Glomerular visceral epithelial cell (primary cell): ENCODE results near the gene KDM3A.

ENCODE experiments used
- DNase-seq: peaks from one replicate; pipeline ENCODE4 v3.0.0-alpha.2; 2016; ENCODE audit errors: extremely low spot score

The KDM3A gene

GRCh38 chr2:86520153-86520552, 79.0 kb downstream of the KDM3A start:
- DNase-seq: no peak

GRCh38 chr2:86521922-86522321, 80.8 kb downstream of the KDM3A start:
- no peak for DNase-seq

GRCh38 chr2:86522711-86523110, 81.5 kb downstream of the KDM3A start:
- DNase-seq: no peak

GRCh38 chr2:86523491-86523890, 82.3 kb downstream of the KDM3A start:
- no peak for DNase-seq

- DNase-seq: no peak
Observed at GRCh38 chr2:86525421-86526340, 84.5 kb downstream of the KDM3A start.

GRCh38 chr2:86533589-86533988, 92.4 kb downstream of the KDM3A start:
- DNase-seq: no peak

GRCh38 chr2:86541334-86541733, 100.2 kb downstream of the KDM3A start:
- DNase-seq: no peak
